Gastroesophageal sphincter (tissue), 3 donors: Measurements from ENCODE around the gene ARHGEF26.

Experiments used
- CTCF ChIP-seq, 4 experiments: fragments of 200-600 bp in 2 of 4; fragments of 450-650 bp in 2 of 4; sonication (generic) in 1 of 4; IDR thresholded peaks; one replicate each; pipeline ENCODE4 v1.5.1; 2017 to 2019; ENCODE audit warnings: antibody characterized with exemption in 4 of 4, mild to moderate bottlenecking in 2 of 4, moderate library complexity in 2 of 4
- POLR2AphosphoS5 ChIP-seq: sonication (generic); formaldehyde crosslinking; IDR thresholded peaks from one replicate; pipeline ENCODE4 v1.6.1; 2017; ENCODE audit warnings: antibody characterized with exemption

DNA sequence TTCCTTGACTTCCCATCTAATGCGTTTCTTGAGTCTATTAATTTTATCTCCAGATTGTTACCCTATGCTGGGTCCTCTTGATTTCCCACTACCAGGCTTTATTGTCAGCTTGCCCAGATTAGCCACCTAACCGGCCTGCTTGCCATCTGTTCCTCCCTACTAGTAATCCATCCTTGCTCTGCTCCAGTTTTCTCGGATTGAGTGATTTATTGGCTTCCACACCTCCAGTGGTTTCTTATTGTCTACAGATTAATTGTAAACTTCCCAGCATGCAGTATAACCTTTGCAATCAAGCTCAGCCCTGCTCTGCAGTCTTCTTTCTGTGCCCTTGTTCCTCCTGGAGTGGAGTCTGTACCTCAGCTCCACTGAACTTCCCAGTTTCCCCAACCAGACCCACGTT lies 63.4 kb downstream of the ARHGEF26 start:
- TF ChIP-seq CTCF (IDR thresholded peaks at IDR 0.05) (no peak), POLR2AphosphoS5 (no peak)
